ENCODE measurements around the gene NKAIN1.
"Not testable (repeated sequence)": the region's sequence is repeated elsewhere in the genome, so short reads cannot be mapped to it uniquely, and the experiment has no call there.

The NKAIN1 gene
- total RNA-seq, result 0 to 0.13 (median 0) reads per million in 18 experiments

DNA sequence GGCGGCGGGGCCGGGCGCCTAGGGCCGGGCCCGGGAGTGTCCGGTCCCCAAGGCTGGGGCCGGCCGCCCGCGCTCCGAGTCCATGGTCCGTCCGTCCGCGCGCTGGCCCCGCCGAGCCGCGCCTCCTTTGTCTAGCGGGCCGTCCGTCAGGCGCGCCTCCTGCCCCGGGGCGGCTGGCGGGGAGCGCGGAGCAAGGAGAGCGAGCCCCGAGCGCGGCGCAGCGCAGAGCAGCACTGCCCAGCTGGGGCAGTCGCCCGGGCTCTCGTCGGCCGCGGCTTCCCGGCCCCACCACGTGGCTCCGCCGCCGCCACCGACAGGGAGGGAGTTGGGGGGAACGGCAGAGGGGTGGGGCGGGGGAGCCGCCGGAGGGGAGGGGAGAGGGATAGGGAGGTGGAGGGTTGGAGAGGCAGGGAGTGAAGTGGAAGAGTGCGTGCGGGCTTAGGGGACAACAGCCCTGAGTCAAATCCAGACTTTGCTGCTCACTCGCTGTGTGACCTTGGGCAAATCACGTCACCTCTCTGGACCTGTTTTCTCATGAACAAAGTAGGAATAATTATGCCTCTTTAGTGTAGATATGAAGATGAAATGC is at the start of gene NKAIN1:
Gene NKAIN1, minus strand, starts transcription at position 235 of the 589 bp plus-strand sequence. CDS start 340 bp downstream, outside the sequence.
- DNase-seq, result no peak

- DNase-seq, result no peak
Observed at GRCh38 chr1:31289021-31289420, 49.3 kb upstream of the NKAIN1 start.

- not testable (repeated sequence) for DNase-seq
Observed at GRCh38 chr1:31287791-31288190, 48.1 kb upstream of the NKAIN1 start.

DNA sequence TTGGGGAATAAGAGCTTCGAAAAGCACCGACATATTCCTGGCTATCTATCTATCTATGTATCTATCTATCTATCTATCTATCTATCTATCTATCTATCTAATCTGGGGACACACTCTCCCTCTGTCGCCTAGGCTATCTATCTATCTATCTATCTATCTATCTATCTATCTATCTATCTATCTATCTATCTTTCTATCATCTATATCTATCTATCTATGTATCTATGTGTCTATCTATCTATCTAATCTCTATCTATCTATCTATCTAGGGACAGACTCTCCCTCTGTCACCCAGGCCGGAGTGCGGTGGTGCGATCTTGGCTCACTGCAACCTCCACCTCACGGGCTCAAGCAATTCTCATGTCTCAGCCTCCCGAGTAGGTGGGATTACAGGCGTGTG is 42.7 kb upstream of the NKAIN1 start:
- DNase-seq, result not testable (repeated sequence)

DNA sequence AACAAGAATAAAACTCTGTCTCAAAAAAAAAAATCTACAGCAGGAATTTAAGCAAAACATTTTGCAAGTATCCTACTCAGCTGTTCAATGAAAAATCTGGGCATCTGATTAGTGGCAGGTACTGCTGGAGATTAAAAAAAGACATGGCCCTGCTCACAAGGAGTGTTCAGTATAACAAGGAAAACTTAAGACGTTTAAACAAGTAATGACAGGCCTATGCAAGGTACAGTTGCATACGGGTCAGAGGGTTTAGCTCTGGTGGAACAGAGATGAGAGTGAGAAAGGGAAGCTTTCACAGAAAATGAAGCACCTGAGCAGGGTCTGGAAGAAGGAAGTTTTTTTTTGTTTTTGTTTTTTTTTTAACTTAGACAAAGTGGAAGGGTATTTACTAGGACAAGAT is 33.9 kb upstream of the NKAIN1 start:
- no peak for DNase-seq

GRCh38 chr1:31272369-31272768 is 32.7 kb upstream of the NKAIN1 start:
- no peak for DNase-seq

GRCh38 chr1:31266547-31266946 is 26.9 kb upstream of the NKAIN1 start:
- DNase-seq, result no peak

- DNase-seq, result no peak
Observed at GRCh38 chr1:31264790-31265386, 25.2 kb upstream of the NKAIN1 start.

GRCh38 chr1:31263408-31263807 is 23.7 kb upstream of the NKAIN1 start:
- DNase-seq, result no peak

DNA sequence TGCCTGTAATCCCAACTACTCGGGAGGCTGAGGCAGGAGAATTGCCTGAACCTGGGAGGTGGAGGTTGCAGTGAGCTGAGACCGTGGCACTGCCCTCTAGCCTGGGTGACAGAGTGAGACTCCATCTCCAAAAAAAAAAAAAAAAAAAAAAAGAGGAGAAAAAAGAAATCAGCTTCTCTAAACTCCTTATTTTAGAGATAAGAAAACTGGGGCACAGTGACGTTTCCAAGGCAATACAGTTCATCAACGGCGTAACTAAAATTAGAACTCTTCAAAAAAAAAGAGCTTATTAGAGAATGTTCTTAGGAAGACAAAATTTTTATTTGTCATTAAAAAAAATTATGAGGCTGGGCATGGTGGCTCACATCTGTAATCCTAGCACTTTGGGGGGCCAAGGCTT is 22.7 kb upstream of the NKAIN1 start:
- DNase-seq, result not testable (repeated sequence)

- DNase-seq, result no peak
Observed at GRCh38 chr1:31261916-31262315, 22.2 kb upstream of the NKAIN1 start.

GRCh38 chr1:31259746-31260145 is 20.1 kb upstream of the NKAIN1 start:
- no peak for DNase-seq

DNA sequence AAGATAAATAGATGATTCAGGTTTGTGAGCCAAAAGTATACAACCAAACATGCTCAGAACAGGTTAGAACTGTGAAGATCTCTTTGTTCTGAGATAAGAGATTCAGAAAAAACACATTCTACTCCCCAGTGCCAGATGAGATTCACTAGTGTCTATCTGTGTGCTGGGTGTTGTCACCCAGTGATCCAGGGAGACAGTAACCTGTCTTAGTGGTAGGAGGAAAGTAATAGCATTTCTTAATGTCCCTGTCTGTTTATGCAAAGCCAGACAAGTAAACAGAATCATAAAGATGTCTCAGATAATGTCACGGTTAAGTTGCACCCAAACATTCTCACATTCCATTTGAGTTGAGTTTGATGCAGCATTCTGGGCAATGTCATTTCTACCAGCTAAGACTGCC is 18.9 kb upstream of the NKAIN1 start:
- no peak for DNase-seq

GRCh38 chr1:31257213-31257612 is 17.5 kb upstream of the NKAIN1 start:
- no peak for DNase-seq

- DNase-seq, result no peak
Observed at GRCh38 chr1:31249854-31250253, 10.2 kb upstream of the NKAIN1 start.

GRCh38 chr1:31248276-31248675 is 8.6 kb upstream of the NKAIN1 start:
- DNase-seq, result no peak

GRCh38 chr1:31244326-31244725 is 4.6 kb upstream of the NKAIN1 start:
- DNase-seq, result no peak

- DNase-seq, result no peak
Observed at GRCh38 chr1:31243501-31244286, 4.0 kb upstream of the NKAIN1 start.

DNA sequence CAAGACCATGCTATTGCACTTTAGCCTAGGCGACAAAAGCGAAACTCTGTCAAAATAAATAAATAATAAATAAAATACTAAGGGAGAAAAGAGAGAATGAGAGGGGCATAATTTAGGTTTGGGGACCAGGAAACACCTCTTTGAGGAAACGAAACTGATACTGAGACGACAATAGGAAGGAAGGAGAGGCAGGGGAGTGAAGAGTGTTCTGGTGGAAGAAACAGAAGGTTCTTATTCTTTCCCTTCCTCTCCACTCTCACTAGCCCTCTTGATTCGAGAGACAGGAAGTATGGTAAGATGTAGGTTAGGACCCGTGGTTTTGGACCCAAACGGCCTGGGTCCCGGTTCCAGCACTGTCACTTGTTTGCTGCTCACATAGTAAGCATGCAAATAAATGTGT is 1.6 kb upstream of the NKAIN1 start:
- DNase-seq, result no peak

GRCh38 chr1:31238986-31239613 is 587 bp downstream of the NKAIN1 start:
- DNase-seq, result no peak

DNA sequence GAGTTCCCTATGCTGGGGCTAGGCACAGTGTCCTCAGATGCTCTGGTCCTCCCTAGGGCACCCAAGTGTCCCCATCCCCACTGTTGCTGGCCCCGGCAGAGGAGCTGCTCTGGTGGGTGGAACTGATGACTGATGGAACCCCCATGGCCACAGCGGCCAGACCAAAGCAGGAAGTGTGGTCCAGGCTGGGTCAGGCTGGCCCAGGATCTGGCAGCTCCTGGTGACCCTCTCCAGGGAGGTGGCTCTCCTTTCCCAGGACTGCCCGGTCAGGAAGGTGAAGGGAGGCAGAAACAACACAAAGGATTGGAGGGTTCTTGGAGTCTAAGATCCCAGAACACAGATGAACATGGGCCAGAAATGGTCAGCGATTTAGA is 1.1 kb downstream of the NKAIN1 start:
- DNase-seq, result no peak

DNA sequence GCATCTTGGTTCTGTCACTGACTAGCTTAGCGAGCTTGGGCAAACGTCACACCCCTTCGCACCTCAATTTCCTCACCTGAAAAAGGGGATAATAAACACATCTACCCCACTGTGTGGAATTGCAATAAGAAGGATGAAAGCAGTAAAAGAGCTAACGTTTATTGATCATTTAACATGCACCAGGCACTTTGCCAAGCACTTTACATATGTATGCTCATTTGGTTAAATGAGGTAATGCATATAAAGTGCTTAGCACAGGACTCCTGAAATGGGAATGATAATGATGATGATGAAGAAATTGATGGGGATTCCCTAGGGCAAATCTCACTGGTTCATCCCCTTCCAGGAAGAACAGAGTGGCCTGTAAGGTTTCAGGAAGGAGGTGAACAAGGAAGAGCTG is 4.8 kb downstream of the NKAIN1 start:
- DNase-seq, result no peak

- DNase-seq, result no peak
Observed at GRCh38 chr1:31234123-31234708, 5.5 kb downstream of the NKAIN1 start.

Data from inflammatory macrophage (primary cell).